WTC11 (cell line): Measurements from ENCODE around the gene DNAH17. TPM values are rescaled to one million over a fixed set of nuclear protein-coding genes. Genes with fewer than 3 reads are reported as not detected.

ENCODE experiments used
- ATAC-seq: fragments of 200-7000 bp; cut with Tn5 transposase; 2 replicates; pipeline ENCODE4 v1.10.0; 2021; ENCODE audit warnings: mild to moderate bottlenecking, moderate library complexity
- CTCF ChIA-PET: fragments of 300-600 bp; sonication (Branson Sonifier 250); formaldehyde crosslinking; loops from one replicate; lab custom pipeline; 2021; ENCODE audit warnings: antibody characterized with exemption; lab: Charles Lee
- POLR2A ChIA-PET: fragments of 350-600 bp; sonication (Branson Sonifier 250); formaldehyde crosslinking; loops from one replicate; lab custom pipeline; 2021; ENCODE audit warnings: antibody characterized with exemption; lab: Charles Lee
- DNase-seq: peaks from one replicate; pipeline ENCODE4 v3.0.0; 2021; ENCODE audit warnings: low spot score
- H3K27ac Mint-ChIP-seq: 2 replicates; pipeline ENCODE4 v1.8.0; 2021; ENCODE audit warnings: mixed read lengths
- H3K27me3 Mint-ChIP-seq: 2 replicates; pipeline ENCODE4 v1.8.0; 2021; ENCODE audit warnings: low read depth, mild to moderate bottlenecking, moderate library complexity, mixed read lengths
- H3K36me3 Mint-ChIP-seq: 2 replicates; pipeline ENCODE4 v1.8.0; 2021; ENCODE audit warnings: mixed read lengths
- H3K4me1 Mint-ChIP-seq: 2 replicates; pipeline ENCODE4 v1.8.0; 2022; ENCODE audit warnings: mixed read lengths
- H3K4me3 Mint-ChIP-seq: 2 replicates; pipeline ENCODE4 v1.8.0; 2021; ENCODE audit warnings: mild to moderate bottlenecking, moderate library complexity, mixed read lengths
- H3K9me3 Mint-ChIP-seq: 2 replicates; pipeline ENCODE4 v1.8.0; 2021; ENCODE audit warnings: mixed read lengths
- AFF4 ChIP-seq: sonication (generic); formaldehyde crosslinking; IDR thresholded peaks from 2 replicates; pipeline ENCODE4 v1.8.1; 2023; ENCODE audit warnings: mild to moderate bottlenecking, missing genetic modification reagents, borderline replicate concordance
- ATF3 ChIP-seq: sonication (generic); formaldehyde crosslinking; conservative IDR thresholded peaks from 2 replicates; pipeline ENCODE4 v1.8.1; 2022; ENCODE audit warnings: mild to moderate bottlenecking, missing genetic modification reagents
- ATF6 ChIP-seq: sonication (generic); formaldehyde crosslinking; IDR thresholded peaks from 2 replicates; pipeline ENCODE4 v1.8.1; 2023; ENCODE audit warnings: mild to moderate bottlenecking, missing genetic modification reagents
- E2F4 ChIP-seq: sonication (generic); formaldehyde crosslinking; IDR thresholded peaks from 2 replicates; pipeline ENCODE4 v1.8.1; 2022; ENCODE audit warnings: low read depth, mild to moderate bottlenecking, moderate library complexity, missing genetic modification reagents, borderline replicate concordance
- GTF2I ChIP-seq: fragments of 250-450 bp; sonication (Bioruptor Pico); conservative IDR thresholded peaks from 2 replicates; pipeline ENCODE4 v1.4.0; 2021; ENCODE audit warnings: mild to moderate bottlenecking
- HMGXB4 ChIP-seq: sonication (generic); formaldehyde crosslinking; IDR thresholded peaks from 2 replicates; pipeline ENCODE4 v1.8.1; 2023; ENCODE audit warnings: mild to moderate bottlenecking, moderate library complexity, missing genetic modification reagents
- MYBL2 ChIP-seq: sonication (generic); formaldehyde crosslinking; IDR thresholded peaks from 2 replicates; pipeline ENCODE4 v1.8.1; 2023; ENCODE audit warnings: mild to moderate bottlenecking, moderate library complexity, missing genetic modification reagents
- NR1H2 ChIP-seq: sonication (generic); formaldehyde crosslinking; IDR thresholded peaks from 2 replicates; pipeline ENCODE4 v1.9.0; 2021; ENCODE audit warnings: mild to moderate bottlenecking, moderate library complexity, missing genetic modification reagents
- RELA ChIP-seq: sonication (generic); formaldehyde crosslinking; IDR thresholded peaks from 2 replicates; pipeline ENCODE4 v1.8.1; 2022; ENCODE audit warnings: missing genetic modification reagents, mild to moderate bottlenecking, borderline replicate concordance
- TP53 ChIP-seq: sonication (generic); formaldehyde crosslinking; IDR thresholded peaks from 2 replicates; pipeline ENCODE4 v1.8.1; 2023; ENCODE audit warnings: mild to moderate bottlenecking, missing genetic modification reagents
- ZNF317 ChIP-seq: sonication (generic); formaldehyde crosslinking; IDR thresholded peaks from 2 replicates; pipeline ENCODE4 v1.8.1; 2023; ENCODE audit warnings: low read depth, mild to moderate bottlenecking, moderate library complexity, missing genetic modification reagents, borderline replicate concordance
- ZNF416 ChIP-seq: fragments of 250-450 bp; sonication (Bioruptor Pico); IDR thresholded peaks from 2 replicates; pipeline ENCODE4 v1.9.0; 2021; ENCODE audit warnings: mild to moderate bottlenecking, inconsistent platforms
- total RNA-seq: library from RNA; stranded (reverse); gene quantifications from 3 replicates; pipeline ENCODE4 v1.2.3, GENCODE V29; 2021
- TF ChIP-seq, protein P1 (sequence below): sonication (generic); formaldehyde crosslinking; IDR thresholded peaks from 2 replicates; pipeline ENCODE4 v1.8.0; 2023; ENCODE audit warnings: missing genetic modification reagents
- TF ChIP-seq, protein P2 (sequence below): sonication (generic); formaldehyde crosslinking; IDR thresholded peaks from 2 replicates; pipeline ENCODE4 v1.8.1; 2023; ENCODE audit warnings: mild to moderate bottlenecking, missing genetic modification reagents
- TF ChIP-seq, protein P3 (sequence below): sonication (generic); formaldehyde crosslinking; IDR thresholded peaks from 2 replicates; pipeline ENCODE4 v1.8.0; 2023; ENCODE audit warnings: missing genetic modification reagents, mild to moderate bottlenecking, borderline replicate concordance
- TF ChIP-seq, protein P4 (sequence below): sonication (generic); formaldehyde crosslinking; IDR thresholded peaks from 2 replicates; pipeline ENCODE4 v1.8.0; 2022; ENCODE audit warnings: mild to moderate bottlenecking, missing genetic modification reagents

The DNAH17 gene
- total RNA-seq, 1 experiment from 2014 or later, result 0.87 TPM

DNA sequence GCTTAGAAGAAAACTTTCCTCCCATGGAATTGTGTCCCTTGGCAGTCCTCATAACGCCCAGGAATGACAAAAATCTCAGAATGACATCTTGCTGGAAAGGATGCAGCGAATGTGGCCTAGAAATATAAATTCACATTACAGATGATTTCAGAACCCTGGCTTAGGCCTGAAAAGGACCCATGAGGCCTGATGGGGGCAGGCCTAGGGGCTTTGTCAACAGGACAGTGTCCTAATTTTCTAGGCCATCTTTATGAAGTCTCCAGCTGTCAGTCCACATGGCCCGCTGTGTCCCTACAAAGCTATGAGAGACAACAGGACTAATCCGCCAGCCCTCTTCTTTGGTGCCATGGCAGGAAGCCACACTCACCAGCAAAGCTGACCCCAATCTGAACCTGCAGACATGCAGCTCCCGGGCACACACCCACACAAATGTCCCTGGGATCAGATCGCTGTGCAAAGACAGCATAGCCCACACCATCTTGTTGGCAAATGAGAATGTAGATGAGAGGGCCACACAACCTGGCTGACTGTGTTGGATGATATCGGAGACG is 40.4 kb upstream of the DNAH17 start:
- H3K27ac Mint-ChIP-seq, result no peak overlapping the region
- no peak for ATAC-seq
- POLR2A ChIA-PET, result no interaction called here
- no peak for DNase-seq
- peaks cover 17% of the 10 kb centered on the region for H3K27me3 Mint-ChIP-seq
- no peak overlapping the region for H3K4me3 Mint-ChIP-seq
- H3K9me3 Mint-ChIP-seq, result peaks cover 12% of the 10 kb centered on the region
- TF ChIP-seq RELA (no peak), AFF4 (CRISPR knock-in tag) (no peak), TP53 (CRISPR knock-in tag) (no peak), NR1H2 (CRISPR knock-in tag) (no peak), ZNF416 (CRISPR knock-in tag) (no peak), HMGXB4 (CRISPR knock-in tag) (no peak), ATF3 (CRISPR knock-in tag) (no peak), GTF2I (CRISPR knock-in tag) (no peak), E2F4 (CRISPR knock-in tag) (no peak), ATF6 (CRISPR knock-in tag) (no peak), MYBL2 (no peak), ZNF317 (CRISPR knock-in tag) (no peak)
- TF ChIP-seq, protein P1, sequence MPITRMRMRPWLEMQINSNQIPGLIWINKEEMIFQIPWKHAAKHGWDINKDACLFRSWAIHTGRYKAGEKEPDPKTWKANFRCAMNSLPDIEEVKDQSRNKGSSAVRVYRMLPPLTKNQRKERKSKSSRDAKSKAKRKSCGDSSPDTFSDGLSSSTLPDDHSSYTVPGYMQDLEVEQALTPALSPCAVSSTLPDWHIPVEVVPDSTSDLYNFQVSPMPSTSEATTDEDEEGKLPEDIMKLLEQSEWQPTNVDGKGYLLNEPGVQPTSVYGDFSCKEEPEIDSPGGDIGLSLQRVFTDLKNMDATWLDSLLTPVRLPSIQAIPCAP (CRISPR knock-in tag), result no peak
- TF ChIP-seq, protein P2, sequence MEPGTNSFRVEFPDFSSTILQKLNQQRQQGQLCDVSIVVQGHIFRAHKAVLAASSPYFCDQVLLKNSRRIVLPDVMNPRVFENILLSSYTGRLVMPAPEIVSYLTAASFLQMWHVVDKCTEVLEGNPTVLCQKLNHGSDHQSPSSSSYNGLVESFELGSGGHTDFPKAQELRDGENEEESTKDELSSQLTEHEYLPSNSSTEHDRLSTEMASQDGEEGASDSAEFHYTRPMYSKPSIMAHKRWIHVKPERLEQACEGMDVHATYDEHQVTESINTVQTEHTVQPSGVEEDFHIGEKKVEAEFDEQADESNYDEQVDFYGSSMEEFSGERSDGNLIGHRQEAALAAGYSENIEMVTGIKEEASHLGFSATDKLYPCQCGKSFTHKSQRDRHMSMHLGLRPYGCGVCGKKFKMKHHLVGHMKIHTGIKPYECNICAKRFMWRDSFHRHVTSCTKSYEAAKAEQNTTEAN, result no peak
- TF ChIP-seq, protein P3, sequence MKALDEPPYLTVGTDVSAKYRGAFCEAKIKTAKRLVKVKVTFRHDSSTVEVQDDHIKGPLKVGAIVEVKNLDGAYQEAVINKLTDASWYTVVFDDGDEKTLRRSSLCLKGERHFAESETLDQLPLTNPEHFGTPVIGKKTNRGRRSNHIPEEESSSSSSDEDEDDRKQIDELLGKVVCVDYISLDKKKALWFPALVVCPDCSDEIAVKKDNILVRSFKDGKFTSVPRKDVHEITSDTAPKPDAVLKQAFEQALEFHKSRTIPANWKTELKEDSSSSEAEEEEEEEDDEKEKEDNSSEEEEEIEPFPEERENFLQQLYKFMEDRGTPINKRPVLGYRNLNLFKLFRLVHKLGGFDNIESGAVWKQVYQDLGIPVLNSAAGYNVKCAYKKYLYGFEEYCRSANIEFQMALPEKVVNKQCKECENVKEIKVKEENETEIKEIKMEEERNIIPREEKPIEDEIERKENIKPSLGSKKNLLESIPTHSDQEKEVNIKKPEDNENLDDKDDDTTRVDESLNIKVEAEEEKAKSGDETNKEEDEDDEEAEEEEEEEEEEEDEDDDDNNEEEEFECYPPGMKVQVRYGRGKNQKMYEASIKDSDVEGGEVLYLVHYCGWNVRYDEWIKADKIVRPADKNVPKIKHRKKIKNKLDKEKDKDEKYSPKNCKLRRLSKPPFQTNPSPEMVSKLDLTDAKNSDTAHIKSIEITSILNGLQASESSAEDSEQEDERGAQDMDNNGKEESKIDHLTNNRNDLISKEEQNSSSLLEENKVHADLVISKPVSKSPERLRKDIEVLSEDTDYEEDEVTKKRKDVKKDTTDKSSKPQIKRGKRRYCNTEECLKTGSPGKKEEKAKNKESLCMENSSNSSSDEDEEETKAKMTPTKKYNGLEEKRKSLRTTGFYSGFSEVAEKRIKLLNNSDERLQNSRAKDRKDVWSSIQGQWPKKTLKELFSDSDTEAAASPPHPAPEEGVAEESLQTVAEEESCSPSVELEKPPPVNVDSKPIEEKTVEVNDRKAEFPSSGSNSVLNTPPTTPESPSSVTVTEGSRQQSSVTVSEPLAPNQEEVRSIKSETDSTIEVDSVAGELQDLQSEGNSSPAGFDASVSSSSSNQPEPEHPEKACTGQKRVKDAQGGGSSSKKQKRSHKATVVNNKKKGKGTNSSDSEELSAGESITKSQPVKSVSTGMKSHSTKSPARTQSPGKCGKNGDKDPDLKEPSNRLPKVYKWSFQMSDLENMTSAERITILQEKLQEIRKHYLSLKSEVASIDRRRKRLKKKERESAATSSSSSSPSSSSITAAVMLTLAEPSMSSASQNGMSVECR (CRISPR knock-in tag), result no peak
- TF ChIP-seq, protein P4, sequence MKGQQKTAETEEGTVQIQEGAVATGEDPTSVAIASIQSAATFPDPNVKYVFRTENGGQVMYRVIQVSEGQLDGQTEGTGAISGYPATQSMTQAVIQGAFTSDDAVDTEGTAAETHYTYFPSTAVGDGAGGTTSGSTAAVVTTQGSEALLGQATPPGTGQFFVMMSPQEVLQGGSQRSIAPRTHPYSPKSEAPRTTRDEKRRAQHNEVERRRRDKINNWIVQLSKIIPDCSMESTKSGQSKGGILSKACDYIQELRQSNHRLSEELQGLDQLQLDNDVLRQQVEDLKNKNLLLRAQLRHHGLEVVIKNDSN (CRISPR knock-in tag), result no peak
- TF ChIP-seq, all 79 proteins: peak for 0
- CTCF ChIA-PET, result no interaction called here
- H3K4me1 Mint-ChIP-seq, result no peaks in the 10 kb centered on the region
- no peaks in the 10 kb centered on the region for H3K36me3 Mint-ChIP-seq
